ENCODE data around the gene RBM10.
A peak's percentile ranks its signal among the peaks of the same experiment; 100 is the strongest.

The RBM10 gene

DNA sequence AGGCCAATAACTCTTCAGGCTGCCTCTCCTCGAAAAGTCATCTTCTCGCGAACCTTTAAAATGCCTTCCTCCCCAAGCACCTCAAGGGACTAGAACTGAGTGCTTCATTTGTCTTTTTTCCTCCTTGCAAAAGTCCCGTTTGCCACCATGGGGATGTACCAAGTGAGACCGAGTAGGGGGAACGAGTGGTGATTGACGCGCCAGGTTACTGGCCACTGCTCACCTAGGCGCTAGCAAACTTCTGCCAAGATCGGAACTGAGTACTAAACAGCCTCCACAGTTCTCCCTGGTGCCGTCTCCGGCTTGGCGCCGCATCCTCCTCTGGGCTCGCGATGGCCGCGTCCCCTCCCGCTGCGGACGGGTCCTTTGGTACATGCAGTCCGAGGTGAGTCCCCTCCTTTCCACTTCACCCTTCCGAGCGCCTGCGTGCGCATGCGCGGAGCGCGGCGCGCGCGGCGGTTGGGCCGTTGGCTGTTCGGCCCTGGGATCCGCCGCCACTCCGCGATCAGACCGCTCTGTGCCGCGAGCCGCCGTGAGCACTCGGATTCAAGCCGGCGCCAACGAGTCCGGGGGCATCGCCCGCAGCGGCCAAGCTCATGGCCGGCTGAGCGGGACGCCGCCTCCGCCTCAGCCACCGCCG lies 73.4 kb downstream of the RBM10 start, which contains the start of gene CDK16:
CDK16 (plus strand) TSS at position 402 of the 640 bp plus-strand sequence. CDS start 4,877 bp downstream, outside the sequence.
- peak; percentile 28 for ATAC-seq

GRCh38 chrX:47218920-47219815 lies 74.1 kb downstream of the RBM10 start:
- ATAC-seq, result no peak
- DNase-seq, result peak; percentile 68

More for the DNA sequence above, 73.4 kb downstream of the RBM10 start, which contains the start of gene CDK16:
- peak; percentile 72 for DNase-seq

GRCh38 chrX:47221756-47222155 lies 76.7 kb downstream of the RBM10 start:
- ATAC-seq (no peak), DNase-seq (no peak)

- DNase-seq (no peak), ATAC-seq (no peak)
Observed at GRCh38 chrX:47222751-47223350, 77.8 kb downstream of the RBM10 start.

GRCh38 chrX:47223476-47224250 lies 78.6 kb downstream of the RBM10 start:
- DNase-seq (no peak), ATAC-seq (no peak)

- ATAC-seq, result no peak
- no peak for DNase-seq
Observed at GRCh38 chrX:47224266-47224895, 79.4 kb downstream of the RBM10 start.

GRCh38 chrX:47224896-47225290 lies 79.9 kb downstream of the RBM10 start:
- DNase-seq, result no peak
- no peak for ATAC-seq

DNA sequence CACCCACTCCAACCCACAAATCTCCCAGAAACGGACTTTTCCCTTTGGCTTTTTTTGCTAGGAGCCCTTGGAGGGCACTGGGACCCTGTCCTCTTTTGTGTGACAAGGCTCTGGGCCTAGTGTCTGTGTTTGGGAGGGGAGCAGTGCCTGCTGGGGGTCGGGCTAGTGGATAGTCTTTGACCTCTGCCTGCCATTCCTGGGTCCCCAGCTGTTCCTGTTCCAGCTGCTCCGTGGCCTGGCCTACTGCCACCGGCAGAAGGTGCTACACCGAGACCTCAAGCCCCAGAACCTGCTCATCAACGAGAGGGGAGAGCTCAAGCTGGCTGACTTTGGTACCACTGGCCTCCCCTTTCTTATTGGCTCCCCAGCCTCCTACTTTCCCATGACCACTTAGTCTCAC lies 81.0 kb downstream of the RBM10 start:
- DNase-seq, result no peak
- ATAC-seq, result no peak

DNA sequence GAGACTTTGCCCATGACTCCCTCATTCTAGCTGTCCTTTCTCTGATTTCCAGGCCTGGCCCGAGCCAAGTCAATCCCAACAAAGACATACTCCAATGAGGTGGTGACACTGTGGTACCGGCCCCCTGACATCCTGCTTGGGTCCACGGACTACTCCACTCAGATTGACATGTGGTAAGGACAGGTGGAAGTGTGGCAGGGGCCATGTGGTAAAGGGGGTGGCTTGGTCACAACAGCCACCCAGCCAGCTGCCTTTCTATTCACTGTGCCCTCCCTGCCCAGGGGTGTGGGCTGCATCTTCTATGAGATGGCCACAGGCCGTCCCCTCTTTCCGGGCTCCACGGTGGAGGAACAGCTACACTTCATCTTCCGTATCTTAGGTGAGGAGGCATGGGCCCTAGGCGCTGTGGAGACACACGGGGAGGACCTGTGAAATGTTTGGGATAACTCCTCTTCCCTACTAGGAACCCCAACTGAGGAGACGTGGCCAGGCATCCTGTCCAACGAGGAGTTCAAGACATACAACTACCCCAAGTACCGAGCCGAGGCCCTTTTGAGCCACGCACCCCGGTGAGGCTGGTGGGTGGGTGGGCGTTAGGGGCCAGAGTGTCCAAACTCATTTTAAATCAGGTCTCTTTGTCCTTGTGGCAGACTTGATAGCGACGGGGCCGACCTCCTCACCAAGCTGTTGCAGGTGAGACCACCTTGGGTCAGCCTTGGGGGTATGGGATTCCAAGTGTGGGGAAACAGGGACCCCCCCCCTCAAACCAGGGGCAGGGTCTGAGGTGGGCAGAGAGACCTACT lies 81.7 kb downstream of the RBM10 start:
- ATAC-seq, result no peak

GRCh38 chrX:47227334-47227583 lies 82.2 kb downstream of the RBM10 start:
- no peak for ATAC-seq
- DNase-seq, result no peak

More for the DNA sequence above, 81.7 kb downstream of the RBM10 start:
- DNase-seq, result no peak

- ATAC-seq (no peak), DNase-seq (no peak)
Observed at GRCh38 chrX:47228550-47229270, 83.7 kb downstream of the RBM10 start.

GRCh38 chrX:47229427-47229826 lies 84.4 kb downstream of the RBM10 start:
- no peak for ATAC-seq
- DNase-seq, result no peak

DNA sequence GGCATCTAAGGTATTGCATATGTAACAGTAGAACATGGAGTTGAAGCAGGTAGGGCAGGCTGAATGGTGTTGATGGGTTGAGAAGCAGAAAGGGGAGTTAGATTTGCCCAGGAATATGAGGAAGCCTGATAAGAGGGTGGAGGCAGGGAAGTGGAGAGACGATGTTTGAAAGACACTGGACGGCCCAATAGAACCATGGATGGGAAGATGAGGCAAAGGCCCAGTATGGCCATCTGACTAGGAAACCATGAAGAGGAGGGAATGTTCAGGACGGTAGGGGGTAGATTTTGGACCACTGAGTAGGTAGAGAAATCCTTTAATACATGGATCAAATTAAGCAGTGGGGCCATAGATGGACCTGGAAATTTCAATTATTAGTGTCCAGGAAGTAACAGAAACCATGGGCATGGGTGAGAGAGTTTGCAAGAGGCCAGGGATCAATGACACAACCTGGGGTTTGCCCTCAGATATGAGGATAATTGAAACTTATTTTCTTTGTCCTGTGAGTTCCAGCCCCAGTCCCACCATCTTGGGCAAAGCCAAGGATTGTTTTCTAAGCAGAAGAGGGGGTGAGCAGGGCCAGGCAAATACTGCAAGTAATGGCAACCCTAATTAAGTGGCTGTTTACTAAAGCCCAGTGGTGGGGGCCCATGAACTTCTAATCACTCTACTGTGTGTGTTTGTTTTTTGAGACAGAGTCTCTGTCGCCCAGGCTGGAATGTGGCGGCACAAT lies 85.3 kb downstream of the RBM10 start:
- no peak for ATAC-seq
- DNase-seq, result no peak

DNA sequence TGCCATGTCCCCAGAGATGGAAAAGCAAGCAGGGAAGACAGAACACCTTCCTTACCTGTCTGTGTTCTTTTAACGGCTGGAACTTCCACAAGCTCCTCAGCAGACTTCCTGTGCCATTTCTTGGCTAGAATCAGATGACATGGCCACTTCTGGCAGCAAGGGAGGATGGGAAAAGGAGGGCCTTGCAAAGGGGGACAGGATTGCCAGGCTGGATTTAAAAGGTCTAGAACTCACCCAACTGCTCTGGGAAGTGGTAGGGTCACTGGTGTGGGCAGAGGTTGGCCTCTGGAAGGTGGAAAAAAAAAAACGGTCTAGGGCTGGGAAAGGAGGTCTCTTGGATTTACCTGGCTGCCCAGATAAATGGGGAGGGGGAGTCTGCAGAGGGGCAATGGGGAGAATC lies 86.1 kb downstream of the RBM10 start:
- ATAC-seq (no peak), DNase-seq (no peak)

- ATAC-seq (no peak), DNase-seq (no peak)
Observed at GRCh38 chrX:47232197-47232802, 87.3 kb downstream of the RBM10 start.

DNA sequence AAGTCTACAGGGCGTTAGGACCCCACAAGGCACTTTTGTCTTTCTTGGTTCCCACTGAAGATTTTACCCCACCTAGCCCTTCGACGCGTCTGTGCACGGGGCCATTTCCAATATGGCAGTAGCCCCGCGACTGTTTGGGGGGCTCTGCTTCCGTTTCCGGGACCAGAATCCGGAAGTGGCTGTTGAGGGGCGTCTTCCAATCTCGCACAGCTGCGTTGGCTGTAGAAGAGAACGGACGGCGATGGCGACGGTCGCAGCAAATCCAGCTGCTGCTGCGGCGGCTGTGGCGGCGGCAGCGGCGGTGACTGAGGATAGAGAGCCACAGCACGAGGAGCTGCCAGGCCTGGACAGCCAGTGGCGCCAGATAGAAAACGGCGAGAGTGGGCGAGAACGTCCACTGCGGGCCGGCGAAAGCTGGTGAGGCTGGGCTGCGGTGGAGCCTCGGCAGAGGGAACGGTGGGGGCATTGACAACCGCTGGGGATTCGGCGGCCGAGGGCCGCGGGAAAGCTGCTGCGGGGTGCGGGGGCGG lies 87.8 kb downstream of the RBM10 start, which contains the start of gene USP11:
USP11 (plus strand) TSS at position 207 of the 530 bp plus-strand sequence; CDS start at position 242, 35 bp downstream.
- ATAC-seq (peak; percentile 48), DNase-seq (peak; percentile 61)

GRCh38 chrX:47233333-47234113 lies 88.5 kb downstream of the RBM10 start:
- ATAC-seq, result peak; percentile 95
- DNase-seq, result peak; percentile 92

DNA sequence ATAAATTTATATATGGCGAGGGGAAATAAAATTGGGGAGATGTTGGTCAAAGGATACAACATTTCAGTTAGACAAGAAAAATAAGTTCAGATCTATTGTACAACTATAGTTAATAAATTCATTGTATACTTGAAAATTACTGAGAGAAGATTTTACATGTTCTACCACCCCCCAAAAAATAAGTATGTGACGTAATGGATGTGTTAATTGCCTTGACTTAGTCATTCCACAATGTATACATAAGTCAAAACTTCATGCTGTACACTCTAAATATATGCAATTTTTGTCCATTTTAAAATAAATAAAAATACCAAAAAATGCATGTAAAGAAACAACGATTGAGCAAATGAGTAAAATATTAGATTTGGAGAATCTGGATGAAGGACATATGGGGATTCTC lies 89.6 kb downstream of the RBM10 start:
- DNase-seq (no peak), ATAC-seq (no peak)

All from stimulated activated naive CD8-positive, alpha-beta T cell treated with anti-CD3 and anti-CD28 coated beads, Interleukin-15, Interleukin-2, amounts not matched to agents 100 U/mL and 50 U/mL, for 24 hours (primary cell).